HG03575 (cell line): ENCODE data around the gene DRD1.
"Not testable (repeated sequence)": the region's sequence is repeated elsewhere in the genome, so short reads cannot be mapped to it uniquely, and the experiment has no call there.

Source experiments
- ATAC-seq: cut with Tn5 transposase; IDR thresholded peaks from one replicate; pipeline ENCODE4 v1.9.1; 2021; ENCODE audit not compliant: unreplicated experiment, insufficient number of reproducible peaks, low FRiP score; ENCODE audit errors: extremely low read depth

Gene DRD1

DNA sequence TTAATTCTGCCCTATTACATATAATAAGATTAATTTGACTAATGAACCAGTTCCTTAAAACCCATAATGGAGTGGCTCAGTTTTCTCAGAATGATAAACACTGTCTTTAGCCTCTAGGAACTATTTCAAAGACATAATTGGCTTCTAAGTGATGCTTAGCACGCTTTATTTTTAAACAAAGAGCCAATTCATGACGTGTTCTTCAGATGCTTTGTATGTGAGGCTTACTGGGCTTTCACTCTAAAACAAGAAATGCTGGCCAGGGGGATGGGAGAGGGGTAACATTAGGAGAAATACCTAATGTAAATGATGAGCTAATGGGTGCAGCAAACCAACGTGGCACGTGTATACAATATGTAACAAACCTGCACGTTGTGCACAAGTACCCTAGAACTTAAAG is 26.8 kb upstream of the DRD1 start:
- ATAC-seq: no peak

DNA sequence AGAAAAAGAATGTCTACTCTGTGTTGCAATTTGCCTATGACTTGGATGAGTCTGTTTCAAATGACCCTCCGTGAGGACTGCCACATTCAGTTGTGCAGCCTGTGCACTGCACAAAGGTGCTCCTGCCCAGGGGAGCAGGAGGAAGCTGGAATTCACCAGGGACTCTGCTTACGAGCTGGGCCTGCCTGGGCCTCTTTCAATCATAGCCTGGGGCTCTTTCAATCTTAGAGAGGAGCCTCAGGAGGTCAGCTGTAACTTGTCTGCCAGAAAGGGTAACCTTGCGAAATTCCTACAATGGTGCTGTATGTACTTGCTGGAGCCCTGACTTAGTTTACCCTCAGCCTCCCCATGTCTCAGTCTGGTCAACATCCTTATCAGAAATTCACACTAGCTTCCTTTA is 25.9 kb upstream of the DRD1 start:
- ATAC-seq: no peak

DNA sequence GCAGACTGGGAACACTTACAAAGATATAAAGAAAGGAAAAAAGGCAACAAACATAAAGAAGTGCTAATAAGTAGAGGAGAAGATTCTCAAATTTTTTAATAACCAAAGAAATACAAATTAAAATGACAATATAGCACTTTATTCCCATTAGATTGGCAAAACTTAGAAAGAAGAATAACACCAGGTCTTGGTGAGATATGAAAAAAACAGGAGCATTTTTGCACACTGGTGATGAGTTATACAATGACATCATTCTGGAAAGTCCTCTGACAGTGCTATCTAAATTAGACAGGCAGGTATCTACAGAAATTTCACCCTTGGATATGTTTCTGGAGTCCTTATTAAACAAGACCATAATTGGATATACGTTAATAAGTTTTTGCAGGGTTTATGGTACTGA is 24.9 kb upstream of the DRD1 start:
- no peak for ATAC-seq

DNA sequence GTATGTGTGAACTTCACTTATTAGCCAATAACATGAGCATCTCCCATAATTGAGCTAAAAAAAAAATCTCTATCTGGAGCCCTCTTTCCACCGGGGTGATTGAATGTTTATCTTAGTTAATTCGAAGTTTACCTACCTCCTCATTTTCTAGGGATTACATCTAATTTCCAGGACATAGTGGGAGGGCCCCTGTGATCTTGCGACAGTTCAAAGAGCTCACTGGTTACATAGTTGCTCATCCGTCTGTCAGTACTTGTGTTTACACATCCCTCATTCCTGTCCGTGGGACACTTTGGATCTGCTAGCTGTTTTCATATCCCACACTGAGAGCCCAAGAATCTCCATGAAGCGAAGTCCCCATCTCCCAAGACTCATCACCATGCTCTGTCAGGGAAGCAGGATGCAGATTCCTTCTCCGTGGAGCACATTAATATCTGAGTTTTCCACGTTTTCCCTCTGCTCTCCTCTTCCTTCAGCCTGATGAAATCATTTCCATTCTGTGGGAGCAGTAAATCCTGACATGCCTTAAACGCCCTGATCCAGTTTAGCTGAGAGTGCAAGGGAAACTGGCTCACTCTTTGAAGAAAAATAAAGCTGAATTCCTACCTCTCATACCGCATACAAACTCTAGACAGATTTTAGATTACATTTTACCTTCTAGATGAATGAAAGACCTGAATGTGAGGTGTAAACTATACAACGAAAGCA is 24.2 kb upstream of the DRD1 start:
- no peak for ATAC-seq

DNA sequence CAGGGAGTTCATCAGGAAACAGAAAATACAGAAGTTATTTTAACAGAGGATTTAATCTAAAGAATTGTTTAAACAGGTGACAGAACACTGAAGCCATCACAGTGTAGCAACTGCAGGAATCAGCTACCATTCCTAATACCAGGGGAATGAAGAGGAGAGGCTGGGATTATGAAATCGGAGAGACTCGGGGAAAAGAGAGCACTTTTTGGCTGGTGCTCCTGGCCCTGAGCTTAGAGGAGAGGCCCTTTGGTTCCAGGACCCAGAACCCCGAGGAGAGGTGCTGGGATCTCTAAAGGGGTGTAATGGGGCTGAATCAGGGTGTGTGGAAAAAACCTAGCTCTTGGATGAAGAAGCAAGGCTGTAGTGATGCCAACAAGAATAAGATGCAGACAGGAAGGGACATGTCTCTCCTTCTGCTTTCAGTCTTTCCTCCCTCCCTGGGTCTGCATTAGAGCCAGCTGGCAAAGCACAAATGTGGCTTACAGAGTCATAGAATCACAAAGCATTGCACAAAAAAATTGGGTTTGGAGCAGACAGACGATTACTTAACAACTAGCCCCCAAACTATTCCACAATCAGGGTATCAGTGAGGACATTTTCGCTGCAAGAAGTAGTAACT is 22.8 kb upstream of the DRD1 start:
- ATAC-seq: no peak

DNA sequence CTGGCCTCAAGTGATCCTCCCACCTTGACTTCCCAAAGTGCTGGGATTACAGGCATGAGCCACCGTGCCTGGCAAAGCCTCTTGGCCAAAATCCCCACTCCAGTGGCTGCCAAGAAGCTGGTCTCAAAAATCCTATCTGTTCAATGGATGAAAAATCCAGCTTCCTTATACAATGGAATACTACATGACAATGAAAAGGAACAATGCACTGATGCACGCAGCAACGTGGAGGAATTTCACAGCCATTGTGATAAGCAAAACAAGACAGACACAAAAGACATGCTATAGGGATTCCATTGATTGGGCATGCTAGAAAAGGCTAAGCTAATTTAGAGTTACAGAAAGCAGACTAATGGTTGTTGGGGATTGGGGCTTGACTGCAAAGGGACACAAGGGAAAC is 21.3 kb upstream of the DRD1 start:
- ATAC-seq: no peak

DNA sequence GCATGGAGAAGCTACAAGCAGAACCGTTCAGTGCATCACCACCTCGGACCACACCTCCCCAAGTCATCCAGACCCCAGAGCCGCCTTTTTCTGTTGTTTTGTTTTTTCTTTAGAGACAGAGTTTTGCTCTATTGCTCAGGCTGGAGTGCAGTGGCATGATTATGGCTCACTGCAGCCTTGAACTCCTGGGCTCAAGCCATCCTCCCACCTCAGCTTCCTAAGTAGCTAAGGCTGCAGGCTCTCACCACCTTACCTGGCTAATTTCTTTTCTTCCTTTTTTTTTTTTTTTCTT is 20.9 kb upstream of the DRD1 start:
- no peak for ATAC-seq

DNA sequence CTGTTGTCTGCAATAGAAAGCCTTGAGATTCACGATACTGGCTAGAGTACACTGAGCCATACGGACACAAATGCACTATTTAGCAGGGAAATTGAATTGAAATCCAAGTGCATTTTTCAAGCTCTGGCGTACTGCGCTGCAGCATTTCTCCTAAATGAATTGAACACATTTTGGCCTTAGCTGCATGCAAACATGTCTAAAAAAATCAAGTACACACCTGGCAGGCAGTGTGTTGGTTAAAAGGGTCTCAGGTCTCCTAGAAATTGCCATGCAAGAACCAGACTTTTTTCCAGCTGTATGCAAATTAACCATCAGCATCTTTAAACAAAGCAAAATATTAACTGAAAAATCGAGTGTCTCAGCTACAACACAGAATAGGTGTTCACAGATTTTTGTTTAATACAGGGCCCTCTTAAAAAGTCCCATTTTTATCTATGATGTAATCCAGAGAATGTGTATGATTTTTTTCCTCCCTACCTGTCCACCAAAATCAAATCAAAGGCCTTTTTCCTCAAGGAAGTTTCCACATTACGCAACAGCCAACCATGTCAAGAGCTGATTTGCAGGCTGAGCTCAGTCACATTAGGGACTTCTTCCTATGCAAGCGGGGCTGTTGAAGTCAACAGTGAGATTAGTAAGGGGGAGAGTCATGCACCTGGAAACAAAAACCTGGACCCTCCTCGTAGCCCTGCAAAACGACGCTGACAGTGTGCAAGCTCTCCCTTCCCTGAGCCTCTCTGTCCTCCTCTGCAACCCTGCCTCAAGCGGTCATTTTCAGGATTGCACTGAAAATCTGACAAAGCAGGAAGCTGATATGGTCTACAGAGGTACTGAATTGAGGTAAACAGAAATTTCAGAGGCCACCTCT is 20.3 kb upstream of the DRD1 start:
- peak; percentile 95 for ATAC-seq

DNA sequence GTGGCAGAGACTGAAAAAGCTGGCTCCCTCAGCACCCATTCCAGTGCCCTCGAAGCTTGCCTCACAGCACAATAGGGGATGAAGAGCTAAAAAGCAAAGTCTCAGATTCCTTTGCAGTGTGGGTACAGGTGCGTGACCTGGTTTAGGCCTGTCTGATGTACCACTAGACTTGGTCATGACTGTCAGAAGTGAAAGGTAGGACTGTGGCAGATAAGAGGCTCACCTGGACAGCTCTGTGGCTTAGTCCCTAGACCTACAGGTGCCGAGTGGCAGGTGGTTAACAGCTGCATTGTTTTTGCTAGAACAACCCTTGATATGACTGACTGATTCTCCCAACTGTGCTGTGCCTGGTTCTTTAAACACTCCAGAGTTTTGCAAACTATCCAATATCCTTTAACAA is 19.7 kb upstream of the DRD1 start:
- no peak for ATAC-seq

DNA sequence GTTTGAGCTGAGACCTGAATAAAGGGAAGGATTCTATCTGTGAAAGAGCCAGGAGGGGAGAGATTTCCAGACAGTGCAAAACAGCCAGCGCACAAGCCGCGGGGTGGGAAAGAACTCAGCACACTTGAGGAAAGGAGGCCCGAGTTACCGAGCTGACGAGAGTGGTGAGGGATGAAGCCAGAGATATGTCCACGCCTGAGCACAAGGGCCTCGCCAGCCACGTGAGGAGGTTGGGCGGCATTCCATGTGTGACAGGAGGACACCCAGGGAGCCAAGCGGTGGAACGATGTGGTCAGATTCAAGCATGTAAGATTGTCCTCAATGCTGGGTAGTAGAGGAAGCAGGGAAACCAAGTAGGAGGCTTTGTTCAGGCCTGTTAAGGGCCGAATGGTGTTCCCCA is 17.4 kb upstream of the DRD1 start:
- no peak for ATAC-seq

DNA sequence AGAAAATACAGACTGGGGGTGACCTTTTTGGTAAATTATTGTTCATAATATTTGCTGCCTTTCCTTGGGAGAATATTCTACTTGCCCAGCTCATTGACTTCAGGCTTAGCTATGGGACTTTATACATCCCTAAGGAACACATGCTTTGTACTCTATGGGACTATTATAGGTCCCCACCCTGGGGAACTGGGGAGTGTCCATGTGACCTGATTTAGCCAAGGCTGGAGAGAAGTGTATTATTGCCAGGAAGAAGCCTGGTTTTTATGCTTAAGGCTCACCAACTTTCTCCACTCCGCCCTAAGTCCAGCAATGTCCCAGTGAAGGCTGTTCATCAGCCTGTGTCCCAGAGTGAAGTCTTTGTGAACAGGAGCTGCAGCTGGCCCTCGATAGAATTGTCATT is 16.6 kb upstream of the DRD1 start:
- no peak for ATAC-seq

DNA sequence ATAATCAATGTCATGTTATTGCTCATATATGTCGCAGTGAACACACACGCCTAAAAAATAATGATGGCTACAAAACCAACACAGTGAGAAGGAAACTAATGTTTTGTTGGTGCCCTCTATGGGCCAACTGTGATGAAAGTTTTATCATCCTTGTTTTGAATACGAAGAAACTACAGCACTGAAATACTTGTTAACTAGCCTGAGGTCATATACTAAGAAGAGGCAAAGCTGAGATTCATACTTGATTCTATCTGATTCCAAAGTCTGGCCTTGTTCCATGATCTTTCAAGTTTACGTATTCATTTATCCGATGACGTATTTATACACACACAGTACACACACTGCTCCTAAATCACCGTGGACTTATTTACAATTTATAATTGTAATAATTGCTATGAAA is 16.1 kb upstream of the DRD1 start:
- no peak for ATAC-seq

DNA sequence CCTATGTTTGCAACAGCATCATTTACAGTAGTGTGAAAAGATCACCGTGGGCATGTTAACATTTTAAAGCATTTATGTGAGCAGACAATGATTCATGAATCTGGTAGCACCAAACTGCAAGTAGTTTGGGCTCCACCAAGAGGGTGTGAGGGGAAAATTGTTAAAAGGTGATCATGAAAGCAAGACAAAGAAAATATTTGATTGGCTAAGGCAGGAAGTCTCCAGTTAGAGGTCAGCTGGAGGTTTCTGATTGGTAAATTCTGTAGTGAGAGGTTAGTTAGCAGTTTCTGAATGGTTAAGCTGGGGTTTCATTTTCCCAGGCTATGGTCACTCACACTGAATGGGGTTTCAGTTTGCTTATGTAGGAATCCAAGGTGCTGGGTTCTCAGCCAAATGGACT is 13.5 kb upstream of the DRD1 start:
- peak; percentile 88 for ATAC-seq

DNA sequence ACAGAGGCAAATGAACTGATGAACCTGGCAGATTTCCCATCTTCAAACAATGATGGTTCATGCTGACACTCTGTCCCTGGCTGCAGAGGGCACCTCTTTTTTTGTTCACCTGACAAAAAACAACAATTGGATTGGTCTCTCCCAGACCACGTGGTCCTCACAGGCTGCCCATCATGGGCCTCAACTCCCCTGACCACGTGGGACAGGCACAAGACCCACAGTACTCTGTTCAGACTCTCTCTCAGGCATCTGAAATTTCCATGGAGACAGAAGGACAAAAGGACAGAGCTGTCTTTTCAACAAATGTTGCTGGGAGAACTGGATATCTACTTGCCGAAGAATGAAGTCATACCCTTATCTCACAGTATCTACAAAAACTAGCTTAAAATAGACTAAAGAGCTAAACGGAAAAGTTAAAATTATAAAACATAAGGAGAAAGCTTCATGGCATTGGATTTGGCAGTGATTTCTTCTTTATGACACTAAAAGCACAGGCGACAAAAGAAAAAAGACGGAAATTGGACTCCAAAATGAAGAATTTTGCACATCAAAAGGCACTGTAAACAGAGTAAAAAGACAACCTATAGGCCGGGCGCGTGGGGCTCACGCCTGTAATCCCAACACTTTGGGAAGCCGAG is 12.2 kb upstream of the DRD1 start:
- ATAC-seq: no peak

DNA sequence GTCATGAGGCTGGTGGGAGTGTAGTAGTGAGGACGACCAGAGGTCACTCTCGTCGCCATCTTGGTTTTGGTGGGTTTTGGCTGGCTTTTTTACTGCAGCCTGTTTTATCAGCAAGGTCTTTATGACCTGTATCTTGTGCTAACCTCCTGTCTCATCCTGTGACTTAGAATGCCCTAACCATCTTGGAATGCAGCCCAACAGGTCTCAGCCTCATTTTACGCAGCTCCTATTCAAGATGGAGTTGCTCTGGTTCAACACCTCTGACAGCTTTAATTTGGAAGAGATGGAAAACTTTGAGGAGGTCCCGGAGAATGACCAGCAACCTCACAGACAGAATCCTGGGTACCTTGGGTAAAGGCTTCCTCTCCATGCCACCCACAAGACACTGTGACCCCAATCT is 10.4 kb upstream of the DRD1 start:
- ATAC-seq: not testable (repeated sequence)

DNA sequence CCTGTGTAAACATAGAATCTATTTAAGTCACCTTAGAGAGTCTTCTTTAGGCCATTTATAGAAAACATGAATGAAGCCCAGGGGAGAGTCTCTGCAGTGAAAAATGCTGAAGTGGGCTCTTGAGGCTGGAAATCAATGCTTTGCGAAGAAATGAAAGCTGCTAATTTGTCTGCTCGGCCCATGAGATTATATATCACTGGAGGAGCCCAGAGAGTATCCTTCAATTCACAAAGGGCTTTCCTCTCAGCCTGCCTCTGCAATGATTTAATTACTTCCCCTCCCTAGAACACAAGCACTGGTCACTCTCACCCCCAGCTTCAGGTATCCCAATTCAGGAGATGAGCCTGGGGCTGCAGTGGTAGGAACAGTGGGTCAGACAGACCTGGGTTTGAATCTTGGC is 8.2 kb upstream of the DRD1 start:
- ATAC-seq: no peak

DNA sequence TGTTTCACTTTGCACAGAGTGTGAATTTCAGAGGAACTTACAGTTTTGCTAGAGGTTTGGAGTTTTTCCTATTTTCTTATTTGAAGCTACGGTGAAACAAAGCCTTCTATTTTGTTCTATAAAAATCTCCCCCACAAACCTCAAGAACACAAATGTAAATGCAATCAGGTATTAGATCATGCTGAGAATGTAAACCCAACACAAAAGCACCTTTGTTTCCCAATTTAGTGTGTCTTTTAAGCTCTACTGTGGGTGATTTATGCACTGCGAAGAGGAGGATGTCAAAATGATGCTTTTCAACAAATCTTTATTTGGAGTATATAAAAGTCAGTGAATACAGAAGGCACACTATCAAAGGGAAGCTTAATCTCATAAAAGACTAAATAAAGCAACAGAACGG is 4.3 kb upstream of the DRD1 start:
- no peak for ATAC-seq

DNA sequence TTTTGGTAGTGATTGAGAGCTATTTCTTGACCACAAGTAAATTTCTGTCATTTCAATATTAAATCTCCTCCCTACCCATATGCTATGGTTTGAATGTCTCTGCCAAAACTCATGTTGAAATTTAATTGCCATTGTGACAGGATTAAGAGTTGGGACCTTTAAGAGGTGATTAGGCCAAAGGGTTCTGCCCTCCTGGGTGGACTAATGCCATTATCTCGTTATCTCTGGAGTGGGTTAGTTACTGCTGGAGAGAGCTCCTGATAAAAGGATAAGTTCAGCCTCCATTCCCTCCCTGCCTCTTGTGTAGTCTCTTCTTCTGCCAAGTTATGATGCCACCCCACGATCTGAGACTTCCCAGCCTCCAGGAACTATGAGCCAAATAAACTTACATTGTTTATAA is 3.6 kb upstream of the DRD1 start:
- ATAC-seq: no peak

DNA sequence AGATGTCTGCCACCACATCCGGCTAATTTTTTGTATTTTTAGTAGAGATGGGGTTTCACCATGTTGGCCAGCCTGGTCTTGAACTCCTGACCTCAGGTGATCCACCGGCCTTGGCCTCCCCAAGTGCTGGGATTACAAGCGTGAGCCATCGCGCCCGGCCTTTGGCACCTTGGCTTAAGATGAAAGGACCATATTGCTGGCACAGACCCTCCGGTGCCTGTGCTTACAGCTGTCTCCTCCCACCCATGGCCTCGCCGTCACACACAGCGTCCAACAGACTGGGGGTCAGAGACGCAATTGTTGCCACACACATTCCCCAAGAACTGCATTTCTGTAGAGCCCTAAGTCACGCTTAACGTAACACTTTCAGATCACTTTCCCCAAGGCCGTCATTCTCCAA is 2.4 kb upstream of the DRD1 start:
- not testable (repeated sequence) for ATAC-seq

DNA sequence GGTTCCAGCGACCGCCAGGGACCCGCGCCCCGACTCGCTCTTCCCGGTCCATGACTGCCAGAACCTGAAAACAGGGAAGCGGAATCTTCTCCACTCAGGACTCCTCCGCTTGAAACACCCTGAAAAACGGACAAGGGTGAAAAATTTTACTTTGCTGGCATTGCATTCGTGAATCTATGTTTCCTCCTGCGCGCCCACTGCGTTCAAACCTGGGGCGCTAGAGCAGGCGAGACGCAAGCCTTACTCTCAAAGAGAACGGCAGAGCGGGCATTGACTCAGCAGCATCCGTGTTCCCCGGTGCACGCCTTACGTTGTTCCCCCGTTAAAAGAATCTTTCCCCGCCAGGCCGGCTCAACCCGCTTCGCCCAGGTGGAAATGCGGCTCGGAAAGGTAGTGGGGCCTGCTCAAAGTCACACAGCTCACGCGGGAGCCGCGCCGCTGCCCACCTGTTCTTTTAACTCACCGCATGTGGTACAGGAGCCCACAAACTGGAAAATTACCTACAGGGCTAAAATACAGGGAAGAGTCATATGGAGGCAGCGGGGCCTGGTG is 999 bp upstream of the DRD1 start:
- no peak for ATAC-seq
